T-helper 1 cell treated with Interleukin-12 subunit alpha and Interleukin-12 subunit beta and Interleukin-4 antibody, amounts not matched to agents 30 ng/mL and 1 ng/mL, for 36 hours (primary cell): Measurements from ENCODE around the gene CCDC188. TPM values are rescaled to one million over a fixed set of nuclear protein-coding genes. Genes with fewer than 3 reads are reported as not detected.

Experiments
- intact Hi-C: fragments of 100-400 bp; cut with micrococcal nuclease; formaldehyde crosslinking; loops from one replicate; pipeline ENCODE4 v1.15.1; 2024
- total RNA-seq: library from RNA; stranded (reverse); gene quantifications from 2 replicates; pipeline ENCODE4 v1.2.3, GENCODE V29; 2022

CCDC188 gene
- total RNA-seq, 1 donor from 2014 or later: not detected

GRCh38 chr22:20151276-20151588, 377 bp upstream of the CCDC188 start:
- intact Hi-C loops: no loop called here

- intact Hi-C loops: no loop called here
These were observed 1.3 kb downstream of the CCDC188 start for GRCh38 chr22:20149257-20150250.

- intact Hi-C loops: no loop called here
These were observed 2.4 kb downstream of the CCDC188 start for GRCh38 chr22:20148414-20148813.

GRCh38 chr22:20147237-20147988, 3.4 kb downstream of the CCDC188 start:
- intact Hi-C loops: no loop called here

GRCh38 chr22:20146777-20147176, 4.1 kb downstream of the CCDC188 start:
- intact Hi-C loops: no loop called here

- intact Hi-C loops: no loop called here
These were observed 5.0 kb downstream of the CCDC188 start for GRCh38 chr22:20145832-20146223.

GRCh38 chr22:20145206-20145831, 5.5 kb downstream of the CCDC188 start:
- intact Hi-C loops: no loop called here

- intact Hi-C loops: no loop called here
These were observed 6.8 kb downstream of the CCDC188 start for GRCh38 chr22:20143883-20144665.

- intact Hi-C loops: no loop called here
These were observed 7.9 kb downstream of the CCDC188 start for GRCh38 chr22:20142711-20143621.

- intact Hi-C loops: no loop called here
These were observed 9.4 kb downstream of the CCDC188 start for GRCh38 chr22:20141186-20142077.

GRCh38 chr22:20140521-20140964, 10.3 kb downstream of the CCDC188 start:
- intact Hi-C loops: no loop called here

GRCh38 chr22:20140107-20140445, 10.8 kb downstream of the CCDC188 start:
- intact Hi-C loops: no loop called here

GRCh38 chr22:20139391-20140106, 11.3 kb downstream of the CCDC188 start:
- intact Hi-C loops: no loop called here

- intact Hi-C loops: no loop called here
These were observed 12.0 kb downstream of the CCDC188 start for GRCh38 chr22:20138868-20139267.

GRCh38 chr22:20138417-20138738, 12.5 kb downstream of the CCDC188 start:
- intact Hi-C loops: no loop called here

GRCh38 chr22:20137671-20138416, 13.0 kb downstream of the CCDC188 start:
- intact Hi-C loops: no loop called here

GRCh38 chr22:20137113-20137512, 13.7 kb downstream of the CCDC188 start:
- intact Hi-C loops: no loop called here

- intact Hi-C loops: no loop called here
These were observed 14.3 kb downstream of the CCDC188 start for GRCh38 chr22:20136603-20136873.
